HepG2 (cell line): Measurements from ENCODE around the gene BTBD19. TPM values are rescaled to one million over a fixed set of nuclear protein-coding genes. Genes with fewer than 3 reads are reported as not detected.

Source experiments
- AKAP8 ChIP-seq: sonication (generic); formaldehyde crosslinking; IDR thresholded peaks from 2 replicates; pipeline ENCODE4 v1.5.1; 2020; ENCODE audit warnings: mild to moderate bottlenecking, missing genetic modification reagents
- ATM ChIP-seq: fragments of 450-650 bp; IDR thresholded peaks from 2 replicates; pipeline ENCODE4 v1.7.1; 2017; ENCODE audit warnings: mild to moderate bottlenecking, borderline replicate concordance
- CREM ChIP-seq, 2 experiments: sonication (generic) in 1 of 2; formaldehyde crosslinking in 1 of 2; IDR thresholded peaks; 2 replicates each; pipeline versions ENCODE4 v1.4.0 to v1.6.1; 2016 to 2020; ENCODE audit warnings: antibody characterized with exemption in 1 of 2, mild to moderate bottlenecking in 1 of 2, missing genetic modification reagents in 1 of 2
- FOXK2 ChIP-seq: fragments of 450-650 bp; IDR thresholded peaks from 2 replicates; pipeline ENCODE4 v1.6.1; 2016
- FOXP1 ChIP-seq, 2 experiments: fragments of 450-650 bp in 1 of 2; IDR thresholded peaks; 2 replicates each; pipeline ENCODE4 v1.6.1; 2017 to 2018; ENCODE audit warnings: antibody characterized with exemption in 1 of 2
- HMG20B ChIP-seq: conservative IDR thresholded peaks from 2 replicates; pipeline ENCODE4 v1.6.1; 2016; ENCODE audit warnings: missing genetic modification reagents, missing compliant biosample characterization
- IKZF4 ChIP-seq: sonication (generic); formaldehyde crosslinking; IDR thresholded peaks from 2 replicates; pipeline ENCODE4 v1.5.1; 2020; ENCODE audit warnings: borderline replicate concordance, mild to moderate bottlenecking, low read depth, missing genetic modification reagents; ENCODE audit errors: not compliant biosample characterization
- NR2F6 ChIP-seq, 2 experiments: IDR thresholded peaks; 2 replicates each; pipeline ENCODE4 v1.6.1; 2016; ENCODE audit warnings: antibody characterized with exemption in 1 of 2, mild to moderate bottlenecking in 1 of 2
- POLR2AphosphoS2 ChIP-seq: IDR thresholded peaks from 2 replicates; pipeline ENCODE4 v1.6.1; 2011; ENCODE audit warnings: low read depth, low read length, improper control_type of control experiment
- PRMT3 ChIP-seq: sonication (generic); formaldehyde crosslinking; IDR thresholded peaks from 2 replicates; pipeline ENCODE4 v1.8.1; 2022; ENCODE audit warnings: low read depth, mild to moderate bottlenecking, moderate library complexity, missing genetic modification reagents, borderline replicate concordance
- RBM22 ChIP-seq: fragments of 200-400 bp; formaldehyde crosslinking; optimal IDR thresholded peaks from 2 replicates; pipeline ENCODE3; 2017; ENCODE audit warnings: mild to moderate bottlenecking, low read length, moderate library complexity
- REPIN1 ChIP-seq: sonication (generic); formaldehyde crosslinking; IDR thresholded peaks from 2 replicates; pipeline ENCODE4 v1.8.0; 2022; ENCODE audit warnings: missing genetic modification reagents, low read depth, mild to moderate bottlenecking, borderline replicate concordance
- RFX3 ChIP-seq: IDR thresholded peaks from 2 replicates; pipeline ENCODE4 v1.6.1; 2016; ENCODE audit warnings: missing biosample characterization, missing genetic modification reagents
- RFX5 ChIP-seq: IDR thresholded peaks from 2 replicates; pipeline ENCODE4 v1.6.1; 2011; ENCODE audit warnings: low read depth, low read length, improper control_type of control experiment
- SIN3A ChIP-seq: IDR thresholded peaks from 2 replicates; pipeline ENCODE4 v1.6.1; 2011; ENCODE audit warnings: low read depth, mild to moderate bottlenecking, control low read depth, low read length, borderline replicate concordance
- SNAPC2 ChIP-seq: sonication (generic); formaldehyde crosslinking; IDR thresholded peaks from 2 replicates; pipeline ENCODE4 v1.8.1; 2022; ENCODE audit warnings: mild to moderate bottlenecking, missing genetic modification reagents
- THAP11 ChIP-seq: IDR thresholded peaks from 2 replicates; pipeline ENCODE4 v1.6.1; 2016; ENCODE audit warnings: missing biosample characterization, missing genetic modification reagents
- THYN1 ChIP-seq: sonication (generic); formaldehyde crosslinking; IDR thresholded peaks from 2 replicates; pipeline ENCODE4 v1.8.1; 2023; ENCODE audit warnings: low read depth, mild to moderate bottlenecking, moderate library complexity, missing genetic modification reagents, borderline replicate concordance
- ZMAT3 ChIP-seq: sonication (generic); formaldehyde crosslinking; conservative IDR thresholded peaks from 2 replicates; pipeline ENCODE4 v1.7.0; 2021; ENCODE audit warnings: missing genetic modification reagents
- ZNF501 ChIP-seq: sonication (generic); formaldehyde crosslinking; IDR thresholded peaks from 2 replicates; pipeline ENCODE4 v1.5.1; 2020; ENCODE audit warnings: mild to moderate bottlenecking, moderate library complexity, missing genetic modification reagents
- ZNF569 ChIP-seq: sonication (generic); formaldehyde crosslinking; IDR thresholded peaks from 2 replicates; pipeline ENCODE4 v1.5.0; 2020; ENCODE audit warnings: mild to moderate bottlenecking, missing genetic modification reagents, moderate library complexity, borderline replicate concordance
- ZNF891 ChIP-seq: sonication (generic); formaldehyde crosslinking; IDR thresholded peaks from 2 replicates; pipeline ENCODE4 v1.5.0; 2020; ENCODE audit warnings: mild to moderate bottlenecking, missing genetic modification reagents
- polyA plus RNA-seq, 8 experiments: library from polyadenylated mRNA; depleted of rRNA in 3 of 8; stranded (reverse) in 7 of 8; unstranded in 1 of 8; fragments of >200 nt; fragmentation: Illumina TruSeq in 4 of 8; extraction: Trizol in 4 of 8; gene quantifications; 2 replicates each; pipeline versions ENCODE4 v1.2.1 to v1.2.3, GENCODE V29; 2011 to 2016; ENCODE audit warnings: low read depth in 4 of 8, missing spikeins in 1 of 8, mixed read lengths in 1 of 8; ENCODE audit not compliant: insufficient read depth in 1 of 8
- total RNA-seq, 5 experiments: library from RNA; depleted of rRNA; stranded (reverse); fragments of >200 nt; fragmentation: Illumina TruSeq; extraction: Trizol; gene quantifications; 2 replicates each; pipeline ENCODE4 v1.2.3, GENCODE V29; 2016; ENCODE audit warnings: low read depth in 1 of 5
- TF ChIP-seq, protein P1 (sequence below): sonication (generic); formaldehyde crosslinking; IDR thresholded peaks from 2 replicates; pipeline ENCODE4 v1.4.0; 2020; ENCODE audit warnings: mild to moderate bottlenecking, missing genetic modification reagents
- TF ChIP-seq, protein P2 (sequence below): sonication (generic); formaldehyde crosslinking; IDR thresholded peaks from 2 replicates; pipeline ENCODE4 v1.5.1; 2020; ENCODE audit warnings: missing genetic modification reagents, mild to moderate bottlenecking, borderline replicate concordance

Gene BTBD19
- total and polyA plus RNA-seq, 2 of the 13 experiments (the other 11 are each of a cell fraction or from before 2014, with no cell fraction given), result 2.7 to 6.7 TPM

DNA sequence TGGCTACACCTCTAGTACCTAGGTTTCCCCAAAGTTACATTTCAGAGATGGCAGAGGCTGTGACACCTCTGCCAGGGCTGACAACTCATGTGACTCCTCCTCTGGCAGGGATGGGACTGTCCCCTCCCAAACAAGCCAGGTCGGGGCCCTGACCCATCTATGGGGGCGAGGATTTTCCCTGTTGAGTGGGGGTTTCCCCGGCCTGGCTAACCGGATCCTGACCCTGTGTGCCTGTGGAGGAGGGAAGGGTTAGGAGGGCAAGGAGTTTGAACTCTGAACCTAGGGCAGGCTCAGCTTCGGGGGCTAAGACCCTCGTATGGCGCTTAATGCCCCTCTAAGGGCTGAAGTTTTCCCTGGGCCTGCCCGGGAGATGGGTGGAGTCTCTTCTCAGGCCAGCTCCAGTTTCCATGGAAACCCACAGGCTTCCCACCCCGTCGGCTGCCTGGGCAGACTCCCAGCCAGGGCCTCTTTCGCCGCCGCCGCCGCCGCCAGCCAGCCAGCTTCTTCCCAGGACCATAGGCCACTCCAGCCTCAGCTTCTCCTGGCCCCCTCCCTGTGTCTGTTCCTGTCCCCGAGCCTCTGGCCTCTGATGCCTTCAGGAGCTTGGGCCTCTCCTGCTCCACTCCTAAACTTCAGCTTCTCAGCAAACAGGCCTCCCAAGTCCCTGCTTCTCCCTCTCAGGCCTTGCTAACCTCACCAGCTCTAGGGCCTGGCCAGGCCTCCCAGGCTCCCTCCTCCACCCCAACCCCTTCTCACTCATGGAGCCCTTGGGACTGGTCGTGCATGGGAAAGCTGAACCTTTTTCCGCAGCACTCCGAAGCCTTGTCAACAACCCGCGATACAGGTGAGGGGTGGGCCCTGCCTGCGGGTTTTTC lies at the start of gene BTBD19 (continued):
- TF ChIP-seq NR2F6 (IDR thresholded peaks at IDR 0.05) (peak; percentile 65), NR2F6 (CRISPR knock-in tag; IDR thresholded peaks at IDR 0.05) (peak; percentile 41), HMG20B (CRISPR knock-in tag) (peak; percentile 66; the same call in 1 of the 2 replicates), ZNF891 (0 out of 2 replicates have a peak, but pooled peaks have one; percentile 21), POLR2AphosphoS2 (peak; percentile 65; the same call in 1 of the 2 replicates), ZNF569 (CRISPR knock-in tag) (no peak), SIN3A (peak; percentile 80; the same call in 1 of the 2 replicates), FOXK2 (no peak), RFX3 (CRISPR knock-in tag) (peak; percentile 77), THYN1 (CRISPR knock-in tag) (no peak), REPIN1 (CRISPR knock-in tag) (no peak), AKAP8 (CRISPR knock-in tag) (0 out of 2 replicates have a peak, but pooled peaks have one; percentile 73), ZNF501 (CRISPR knock-in tag) (0 out of 2 replicates have a peak, but pooled peaks have one; percentile 51), RBM22 (no peak), RFX5 (peak; percentile 23), ATM (no peak), SNAPC2 (CRISPR knock-in tag) (peak; percentile 4; the same call in 1 of the 2 replicates), CREM (IDR thresholded peaks at IDR 0.05) (peak; percentile 14; the same call in 1 of the 2 replicates), CREM (CRISPR knock-in tag; IDR thresholded peaks at IDR 0.05) (no peak), ZMAT3 (no peak), THAP11 (CRISPR knock-in tag) (0 out of 2 replicates have a peak, but pooled peaks have one; percentile 4), PRMT3 (no peak), IKZF4 (no peak), FOXP1 (IDR thresholded peaks at IDR 0.05) (no peak), FOXP1 (CRISPR knock-in tag; IDR thresholded peaks at IDR 0.05) (no peak)
- TF ChIP-seq, protein P1, sequence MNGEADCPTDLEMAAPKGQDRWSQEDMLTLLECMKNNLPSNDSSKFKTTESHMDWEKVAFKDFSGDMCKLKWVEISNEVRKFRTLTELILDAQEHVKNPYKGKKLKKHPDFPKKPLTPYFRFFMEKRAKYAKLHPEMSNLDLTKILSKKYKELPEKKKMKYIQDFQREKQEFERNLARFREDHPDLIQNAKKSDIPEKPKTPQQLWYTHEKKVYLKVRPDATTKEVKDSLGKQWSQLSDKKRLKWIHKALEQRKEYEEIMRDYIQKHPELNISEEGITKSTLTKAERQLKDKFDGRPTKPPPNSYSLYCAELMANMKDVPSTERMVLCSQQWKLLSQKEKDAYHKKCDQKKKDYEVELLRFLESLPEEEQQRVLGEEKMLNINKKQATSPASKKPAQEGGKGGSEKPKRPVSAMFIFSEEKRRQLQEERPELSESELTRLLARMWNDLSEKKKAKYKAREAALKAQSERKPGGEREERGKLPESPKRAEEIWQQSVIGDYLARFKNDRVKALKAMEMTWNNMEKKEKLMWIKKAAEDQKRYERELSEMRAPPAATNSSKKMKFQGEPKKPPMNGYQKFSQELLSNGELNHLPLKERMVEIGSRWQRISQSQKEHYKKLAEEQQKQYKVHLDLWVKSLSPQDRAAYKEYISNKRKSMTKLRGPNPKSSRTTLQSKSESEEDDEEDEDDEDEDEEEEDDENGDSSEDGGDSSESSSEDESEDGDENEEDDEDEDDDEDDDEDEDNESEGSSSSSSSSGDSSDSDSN (CRISPR knock-in tag), result 0 out of 2 replicates have a peak, but pooled peaks have one; percentile 23
- TF ChIP-seq, protein P2, sequence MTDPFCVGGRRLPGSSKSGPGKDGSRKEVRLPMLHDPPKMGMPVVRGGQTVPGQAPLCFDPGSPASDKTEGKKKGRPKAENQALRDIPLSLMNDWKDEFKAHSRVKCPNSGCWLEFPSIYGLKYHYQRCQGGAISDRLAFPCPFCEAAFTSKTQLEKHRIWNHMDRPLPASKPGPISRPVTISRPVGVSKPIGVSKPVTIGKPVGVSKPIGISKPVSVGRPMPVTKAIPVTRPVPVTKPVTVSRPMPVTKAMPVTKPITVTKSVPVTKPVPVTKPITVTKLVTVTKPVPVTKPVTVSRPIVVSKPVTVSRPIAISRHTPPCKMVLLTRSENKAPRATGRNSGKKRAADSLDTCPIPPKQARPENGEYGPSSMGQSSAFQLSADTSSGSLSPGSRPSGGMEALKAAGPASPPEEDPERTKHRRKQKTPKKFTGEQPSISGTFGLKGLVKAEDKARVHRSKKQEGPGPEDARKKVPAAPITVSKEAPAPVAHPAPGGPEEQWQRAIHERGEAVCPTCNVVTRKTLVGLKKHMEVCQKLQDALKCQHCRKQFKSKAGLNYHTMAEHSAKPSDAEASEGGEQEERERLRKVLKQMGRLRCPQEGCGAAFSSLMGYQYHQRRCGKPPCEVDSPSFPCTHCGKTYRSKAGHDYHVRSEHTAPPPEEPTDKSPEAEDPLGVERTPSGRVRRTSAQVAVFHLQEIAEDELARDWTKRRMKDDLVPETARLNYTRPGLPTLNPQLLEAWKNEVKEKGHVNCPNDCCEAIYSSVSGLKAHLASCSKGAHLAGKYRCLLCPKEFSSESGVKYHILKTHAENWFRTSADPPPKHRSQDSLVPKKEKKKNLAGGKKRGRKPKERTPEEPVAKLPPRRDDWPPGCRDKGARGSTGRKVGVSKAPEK (CRISPR knock-in tag), result no peak
